DOHH2 (cell line): ENCODE measurements around the gene CLDN24.

Experiments used
- H3F3A ChIP-seq: fragments of 200-600 bp; sonication (generic), shearing (Covaris generic); 2 replicates; pipeline ENCODE4 v1.6.0; 2016; ENCODE audit warnings: antibody characterized with exemption, mild to moderate bottlenecking; ENCODE audit not compliant: control insufficient read depth, insufficient read depth
- H3K27ac ChIP-seq: fragments of 200-600 bp; sonication (generic); 2 replicates; pipeline ENCODE4 v1.5.1; 2014; ENCODE audit warnings: low read depth, mild to moderate bottlenecking, low read length, moderate library complexity
- H3K27me3 ChIP-seq: fragments of 200-600 bp; sonication (generic); 2 replicates; pipeline ENCODE4 v1.6.1; 2014; ENCODE audit warnings: mild to moderate bottlenecking, low read length, mixed read lengths; ENCODE audit not compliant: control insufficient read depth
- H3K36me3 ChIP-seq: fragments of 200-600 bp; sonication (generic); 2 replicates; pipeline ENCODE4 v1.6.1; 2014; ENCODE audit warnings: mild to moderate bottlenecking, low read length, moderate library complexity, mixed read lengths; ENCODE audit not compliant: control insufficient read depth
- H3K4me1 ChIP-seq: fragments of 200-600 bp; sonication (generic); 2 replicates; pipeline ENCODE4 v1.6.1; 2014; ENCODE audit warnings: mild to moderate bottlenecking, low read length, mixed read lengths; ENCODE audit not compliant: control insufficient read depth
- H3K4me2 ChIP-seq: fragments of 200-600 bp; sonication (generic); 2 replicates; pipeline ENCODE4 v1.6.0; 2014; ENCODE audit warnings: mild to moderate bottlenecking, low read length, moderate library complexity
- H3K4me3 ChIP-seq: fragments of 200-600 bp; sonication (generic); 2 replicates; pipeline ENCODE4 v1.5.1; 2014; ENCODE audit warnings: mild to moderate bottlenecking, low read length, mixed read lengths
- H3K79me2 ChIP-seq: fragments of 200-600 bp; sonication (generic); 2 replicates; pipeline ENCODE4 v1.6.1; 2014; ENCODE audit warnings: mild to moderate bottlenecking, low read length, mixed read lengths; ENCODE audit not compliant: control insufficient read depth
- H3K9me2 ChIP-seq: fragments of 200-600 bp; sonication (generic); replicated peaks from 2 replicates; pipeline ENCODE4 v1.6.1; 2014; ENCODE audit warnings: mild to moderate bottlenecking, low read length, mixed read lengths; ENCODE audit not compliant: control insufficient read depth
- H3K9me3 ChIP-seq: fragments of 200-600 bp; sonication (generic); 2 replicates; pipeline ENCODE4 v1.6.1; 2014; ENCODE audit warnings: antibody characterized with exemption, low read length, mixed read lengths; ENCODE audit not compliant: control insufficient read depth, insufficient read depth
- H4K20me1 ChIP-seq: fragments of 200-600 bp; sonication (generic); 2 replicates; pipeline ENCODE4 v1.6.0; 2014; ENCODE audit warnings: low read depth, mild to moderate bottlenecking, antibody characterized with exemption, low read length, moderate library complexity; ENCODE audit not compliant: control insufficient read depth, insufficient read depth
- CTCF ChIP-seq: fragments of 200-600 bp; sonication (generic); IDR thresholded peaks from one replicate; pipeline ENCODE4 v1.5.1; 2014; ENCODE audit warnings: antibody characterized with exemption, mild to moderate bottlenecking, low read depth, low read length; ENCODE audit not compliant: poor library complexity, severe bottlenecking
- EZH2phosphoT487 ChIP-seq: fragments of 200-600 bp; sonication (generic); IDR thresholded peaks from 2 replicates; pipeline ENCODE4 v1.6.1; 2017; ENCODE audit warnings: borderline replicate concordance, mild to moderate bottlenecking, antibody characterized with exemption, low read length, moderate library complexity, mixed read lengths

The CLDN24 gene

GRCh38 chr4:183318656-183319055, 3.6 kb downstream of the CLDN24 start:
- Histone ChIP-seq H3K36me3 (no peaks in the 10 kb centered on the region), H3K27ac (no peak overlapping the region), H3K79me2 (no peaks in the 10 kb centered on the region), H3K4me2 (no peak overlapping the region), H3K9me3 (no peaks in the 10 kb centered on the region), H3F3A (no peaks in the 10 kb centered on the region), H3K4me1 (no peaks in the 10 kb centered on the region), H3K9me2 (no peaks in the 10 kb centered on the region), H4K20me1 (no peaks in the 10 kb centered on the region), H3K27me3 (0 out of 2 replicates have a peak, but pooled peaks cover 3% of the 10 kb centered on the region), H3K4me3 (no peak overlapping the region)
- no peak for TF ChIP-seq EZH2phosphoT487
- no peak for TF ChIP-seq CTCF

- no peak for TF ChIP-seq EZH2phosphoT487
- no peak for TF ChIP-seq CTCF
- H3F3A ChIP-seq, result no peaks in the 10 kb centered on the region
- H3K79me2 ChIP-seq, result no peaks in the 10 kb centered on the region
- H3K27me3 ChIP-seq, result 0 out of 2 replicates have a peak, but pooled peaks cover 3% of the 10 kb centered on the region
- H3K4me2 ChIP-seq, result no peak overlapping the region
- H4K20me1 ChIP-seq, result no peaks in the 10 kb centered on the region
- no peaks in the 10 kb centered on the region for H3K9me3 ChIP-seq
- no peak overlapping the region for H3K27ac ChIP-seq
- no peak overlapping the region for H3K4me3 ChIP-seq
- H3K9me2 ChIP-seq, result no peaks in the 10 kb centered on the region
- H3K4me1 ChIP-seq, result no peaks in the 10 kb centered on the region
- H3K36me3 ChIP-seq, result no peaks in the 10 kb centered on the region
These were observed 7.4 kb downstream of the CLDN24 start for GRCh38 chr4:183314806-183315205.

- H3K4me3 ChIP-seq, result no peak overlapping the region
- H3F3A ChIP-seq, result no peaks in the 10 kb centered on the region
- no peak overlapping the region for H3K4me2 ChIP-seq
- H4K20me1 ChIP-seq, result no peaks in the 10 kb centered on the region
- no peak for TF ChIP-seq EZH2phosphoT487
- no peak for TF ChIP-seq CTCF
- H3K4me1 ChIP-seq, result no peaks in the 10 kb centered on the region
- no peaks in the 10 kb centered on the region for H3K9me3 ChIP-seq
- 0 out of 2 replicates have a peak, but pooled peaks cover 3% of the 10 kb centered on the region for H3K27me3 ChIP-seq
- H3K9me2 ChIP-seq, result no peaks in the 10 kb centered on the region
- H3K79me2 ChIP-seq, result no peaks in the 10 kb centered on the region
- no peak overlapping the region for H3K27ac ChIP-seq
- H3K36me3 ChIP-seq, result no peaks in the 10 kb centered on the region
These were observed 7.9 kb downstream of the CLDN24 start for GRCh38 chr4:183314336-183314735.
